HepG2 (cell line): Measurements from ENCODE around the gene HS6ST1. TPM values are rescaled to one million over a fixed set of nuclear protein-coding genes. Genes with fewer than 3 reads are reported as not detected.

ENCODE experiments used
- AHDC1 ChIP-seq: sonication (generic); formaldehyde crosslinking; IDR thresholded peaks from 2 replicates; pipeline ENCODE4 v1.5.1; 2020; ENCODE audit warnings: mild to moderate bottlenecking, missing genetic modification reagents, borderline replicate concordance
- ATF6 ChIP-seq: sonication (generic); formaldehyde crosslinking; conservative IDR thresholded peaks from 2 replicates; pipeline ENCODE4 v1.4.0; 2020; ENCODE audit warnings: missing genetic modification reagents
- BCL6 ChIP-seq: IDR thresholded peaks from 2 replicates; pipeline ENCODE4 v1.6.1; 2016; ENCODE audit warnings: missing genetic modification reagents, missing compliant biosample characterization
- DDIT3 ChIP-seq: sonication (generic); formaldehyde crosslinking; IDR thresholded peaks from 2 replicates; pipeline ENCODE4 v1.4.0; 2020; ENCODE audit warnings: mild to moderate bottlenecking, missing genetic modification reagents
- DPF2 ChIP-seq: sonication (generic); formaldehyde crosslinking; IDR thresholded peaks from 2 replicates; pipeline ENCODE4 v1.4.0; 2020; ENCODE audit warnings: mild to moderate bottlenecking, low read depth, missing genetic modification reagents, borderline replicate concordance
- ELF3 ChIP-seq: IDR thresholded peaks from 2 replicates; pipeline ENCODE4 v1.6.1; 2016; ENCODE audit warnings: missing genetic modification reagents, missing compliant biosample characterization
- FUBP1 ChIP-seq: sonication (generic); formaldehyde crosslinking; IDR thresholded peaks from 2 replicates; pipeline ENCODE4 v1.5.1; 2020; ENCODE audit warnings: missing genetic modification reagents, mild to moderate bottlenecking, borderline replicate concordance
- HOXA5 ChIP-seq: sonication (generic); formaldehyde crosslinking; IDR thresholded peaks from 2 replicates; pipeline ENCODE4 v1.4.0; 2020; ENCODE audit warnings: missing genetic modification reagents
- MAF1 ChIP-seq: sonication (generic); formaldehyde crosslinking; IDR thresholded peaks from 2 replicates; pipeline ENCODE4 v1.5.0; 2020; ENCODE audit warnings: missing genetic modification reagents, borderline replicate concordance
- PHF21A ChIP-seq: sonication (generic); formaldehyde crosslinking; IDR thresholded peaks from 2 replicates; pipeline ENCODE4 v1.5.0; 2020; ENCODE audit warnings: mild to moderate bottlenecking, missing genetic modification reagents
- REPIN1 ChIP-seq: sonication (generic); formaldehyde crosslinking; IDR thresholded peaks from 2 replicates; pipeline ENCODE4 v1.8.0; 2022; ENCODE audit warnings: missing genetic modification reagents, low read depth, mild to moderate bottlenecking, borderline replicate concordance
- ZBTB38 ChIP-seq: sonication (generic); formaldehyde crosslinking; IDR thresholded peaks from 2 replicates; pipeline ENCODE4 v1.5.1; 2020; ENCODE audit warnings: mild to moderate bottlenecking, missing genetic modification reagents
- ZBTB7B ChIP-seq: sonication (generic); formaldehyde crosslinking; IDR thresholded peaks from 2 replicates; pipeline ENCODE4 v1.4.0; 2020; ENCODE audit warnings: missing genetic modification reagents
- ZFP36L1 ChIP-seq: sonication (generic); formaldehyde crosslinking; IDR thresholded peaks from 2 replicates; pipeline ENCODE4 v1.8.0; 2022; ENCODE audit warnings: mild to moderate bottlenecking, missing genetic modification reagents, moderate library complexity
- ZFY ChIP-seq: sonication (generic); formaldehyde crosslinking; IDR thresholded peaks from 2 replicates; pipeline ENCODE4 v1.4.0; 2020; ENCODE audit warnings: missing genetic modification reagents
- ZNF451 ChIP-seq: sonication (generic); formaldehyde crosslinking; IDR thresholded peaks from 2 replicates; pipeline ENCODE4 v1.5.0; 2020; ENCODE audit warnings: mild to moderate bottlenecking, missing genetic modification reagents
- ZNF766 ChIP-seq: sonication (generic); formaldehyde crosslinking; IDR thresholded peaks from 2 replicates; pipeline ENCODE4 v1.5.0; 2020; ENCODE audit warnings: missing genetic modification reagents, borderline replicate concordance
- ZNF83 ChIP-seq: sonication (generic); formaldehyde crosslinking; IDR thresholded peaks from 2 replicates; pipeline ENCODE4 v1.4.0; 2020; ENCODE audit warnings: missing genetic modification reagents, mild to moderate bottlenecking, borderline replicate concordance
- ZSCAN25 ChIP-seq: sonication (generic); formaldehyde crosslinking; IDR thresholded peaks from 2 replicates; pipeline ENCODE4 v1.8.0; 2022; ENCODE audit warnings: mild to moderate bottlenecking, missing genetic modification reagents
- polyA plus RNA-seq, 8 experiments: library from polyadenylated mRNA; depleted of rRNA in 3 of 8; stranded (reverse) in 7 of 8; unstranded in 1 of 8; fragments of >200 nt; fragmentation: Illumina TruSeq in 4 of 8; extraction: Trizol in 4 of 8; gene quantifications; 2 replicates each; pipeline versions ENCODE4 v1.2.1 to v1.2.3, GENCODE V29; 2011 to 2016; ENCODE audit warnings: low read depth in 4 of 8, missing spikeins in 1 of 8, mixed read lengths in 1 of 8; ENCODE audit not compliant: insufficient read depth in 1 of 8
- total RNA-seq, 5 experiments: library from RNA; depleted of rRNA; stranded (reverse); fragments of >200 nt; fragmentation: Illumina TruSeq; extraction: Trizol; gene quantifications; 2 replicates each; pipeline ENCODE4 v1.2.3, GENCODE V29; 2016; ENCODE audit warnings: low read depth in 1 of 5

The HS6ST1 gene
- total and polyA plus RNA-seq, 2 of the 13 experiments (the other 11 are each of a cell fraction or from before 2014, with no cell fraction given) = 34.5 to 84.6 TPM

GRCh38 chr2:128304715-128305554 lies 13.7 kb downstream of the HS6ST1 start (continued):
- TF ChIP-seq ZSCAN25 (CRISPR knock-in tag) = no peak
- TF ChIP-seq FUBP1 (CRISPR knock-in tag) = no peak
- TF ChIP-seq PHF21A (CRISPR knock-in tag) = peak; percentile 26; the same call in 1 of the 2 replicates
- TF ChIP-seq ZNF451 (CRISPR knock-in tag) = 0 out of 2 replicates have a peak, but pooled peaks have one; percentile 39
- peak; percentile 50; the same call in 1 of the 2 replicates for TF ChIP-seq REPIN1 (CRISPR knock-in tag)
- no peak for TF ChIP-seq HOXA5 (CRISPR knock-in tag)
- peak; percentile 57; the same call in 1 of the 2 replicates for TF ChIP-seq ZFY (CRISPR knock-in tag)
- TF ChIP-seq ZBTB38 (CRISPR knock-in tag) = no peak
- no peak for TF ChIP-seq ATF6 (CRISPR knock-in tag)
- no peak for TF ChIP-seq DDIT3
- TF ChIP-seq ELF3 = peak; percentile 39; the same call in 1 of the 2 replicates
- peak; percentile 85 for TF ChIP-seq BCL6 (CRISPR knock-in tag)
- no peak for TF ChIP-seq DPF2
- TF ChIP-seq ZFP36L1 (CRISPR knock-in tag) = 0 out of 2 replicates have a peak, but pooled peaks have one; percentile 49
- TF ChIP-seq AHDC1 = no peak
- TF ChIP-seq ZNF766 (CRISPR knock-in tag) = no peak
- no peak for TF ChIP-seq ZBTB7B (CRISPR knock-in tag)
- TF ChIP-seq ZNF83 (CRISPR knock-in tag) = no peak
- no peak for TF ChIP-seq MAF1 (CRISPR knock-in tag)
